CD4-positive, alpha-beta T cell treated with Interleukin-21 for 1 hour (primary cell): Measurements from ENCODE around the gene PI4KA.
"Not testable (repeated sequence)": the region's sequence is repeated elsewhere in the genome, so short reads cannot be mapped to it uniquely, and the experiment has no call there.

Experiments used
- DNase-seq: peaks from one replicate; pipeline ENCODE4 v3.0.0-alpha.2; 2020

Gene PI4KA

DNA sequence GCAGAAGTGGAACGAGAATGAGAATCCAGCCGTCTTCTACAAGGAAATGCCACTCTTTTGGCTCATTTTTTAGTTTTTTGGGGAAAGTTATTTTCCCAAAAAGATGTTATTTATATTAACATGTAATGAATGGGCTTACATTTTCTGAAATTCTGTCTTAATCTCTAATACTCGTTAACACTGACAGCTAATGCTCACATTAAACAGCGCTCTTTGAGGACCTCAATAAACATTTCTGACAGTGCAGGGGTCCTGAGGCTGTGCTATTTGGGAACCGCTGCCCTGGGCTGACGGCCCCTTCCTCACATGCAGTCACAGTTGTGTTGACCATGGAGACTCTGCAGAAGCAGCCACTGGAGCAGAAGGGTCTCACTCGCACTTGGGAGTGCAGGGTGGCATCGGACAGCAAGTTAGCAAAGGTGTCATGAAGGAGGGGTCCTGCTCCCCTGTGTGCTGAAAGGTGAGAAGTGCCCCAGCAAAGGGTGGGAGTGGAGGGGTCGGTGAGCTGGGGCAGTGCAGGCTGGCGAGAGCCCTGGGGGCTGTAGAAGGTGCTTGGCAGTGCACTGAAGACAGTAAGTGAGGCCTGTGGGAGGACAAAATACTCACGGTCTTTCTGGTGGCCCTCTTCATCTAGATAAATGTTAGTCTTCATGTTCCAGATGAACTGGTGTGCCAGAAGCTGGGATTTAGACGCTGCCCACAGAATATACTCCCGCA lies 137.8 kb downstream of the PI4KA start:
- DNase-seq, result no peak

DNA sequence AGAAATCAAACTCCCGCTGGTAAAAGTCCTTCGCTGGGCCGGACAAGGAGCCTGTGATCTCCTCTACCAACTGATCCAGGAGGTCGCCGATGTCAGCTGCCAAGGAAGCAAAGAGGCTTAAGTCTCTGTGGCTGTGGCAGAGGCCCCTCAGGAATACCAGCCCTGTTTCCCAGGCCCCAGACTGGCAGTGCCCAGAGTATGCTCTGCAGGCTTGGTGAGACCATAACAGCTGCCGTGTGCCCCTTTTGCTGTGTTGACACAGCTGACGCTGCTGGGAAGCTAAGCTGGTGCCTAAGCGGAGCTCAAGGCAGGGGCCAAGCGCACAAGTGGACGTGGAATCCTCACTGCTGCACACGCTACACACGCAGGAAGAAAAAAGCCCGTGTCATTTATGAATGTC lies 139.9 kb downstream of the PI4KA start:
- DNase-seq, result not testable (repeated sequence)

- DNase-seq, result not testable (repeated sequence)
Observed at GRCh38 chr22:20717981-20718380, 140.6 kb downstream of the PI4KA start.

DNA sequence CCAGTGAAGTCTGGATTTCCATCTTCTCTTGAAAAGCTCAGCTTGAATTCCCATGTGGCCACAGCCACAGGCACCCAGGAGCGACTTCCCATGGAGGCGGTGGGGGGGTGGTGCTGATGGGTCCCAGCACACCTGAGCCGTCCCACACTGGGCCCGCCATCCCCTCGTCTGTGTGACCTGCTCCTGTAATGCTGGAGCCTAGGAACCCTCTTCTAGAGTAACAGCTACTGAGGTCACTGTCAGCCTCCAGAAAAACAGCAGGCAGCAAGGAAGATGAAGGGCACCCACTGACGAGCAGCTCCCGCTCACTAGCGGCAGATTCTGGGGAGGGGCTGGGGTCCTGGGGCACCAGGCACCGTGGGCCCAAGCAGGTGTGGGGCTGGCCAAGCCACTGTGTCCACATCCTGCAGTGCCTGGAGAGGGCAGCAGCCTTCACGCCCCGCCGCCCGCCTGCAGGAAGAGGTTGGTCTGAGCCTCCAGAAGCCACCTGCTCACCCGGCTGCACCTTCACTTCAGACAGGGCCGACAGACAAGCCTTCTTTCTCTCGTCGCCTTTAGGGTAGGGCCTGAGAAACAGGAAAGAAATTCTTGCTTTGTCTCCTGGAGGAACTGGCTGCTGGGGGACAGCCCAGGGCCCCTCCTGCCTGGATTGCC lies 141.3 kb downstream of the PI4KA start:
- DNase-seq, result not testable (repeated sequence)

DNA sequence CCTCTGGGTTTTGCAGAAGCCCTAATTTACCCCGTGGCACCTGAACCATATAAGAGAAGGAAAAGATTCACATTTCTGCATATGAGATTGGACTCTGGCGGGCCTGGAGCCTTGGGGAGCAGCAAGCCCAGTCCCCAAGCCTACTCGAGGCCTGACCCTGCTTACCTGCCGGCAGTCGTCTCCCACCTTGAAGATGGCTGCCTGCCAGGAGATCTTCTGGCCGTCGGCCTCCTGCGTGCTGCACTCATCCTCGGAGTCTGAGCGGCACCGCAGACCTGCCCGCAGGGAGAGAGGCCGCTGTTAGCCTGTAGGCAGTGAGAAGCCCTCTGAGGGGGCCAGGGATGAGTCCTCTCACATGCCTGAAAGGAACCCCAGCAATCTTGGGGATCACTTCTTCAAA lies 145.5 kb downstream of the PI4KA start:
- not testable (repeated sequence) for DNase-seq

DNA sequence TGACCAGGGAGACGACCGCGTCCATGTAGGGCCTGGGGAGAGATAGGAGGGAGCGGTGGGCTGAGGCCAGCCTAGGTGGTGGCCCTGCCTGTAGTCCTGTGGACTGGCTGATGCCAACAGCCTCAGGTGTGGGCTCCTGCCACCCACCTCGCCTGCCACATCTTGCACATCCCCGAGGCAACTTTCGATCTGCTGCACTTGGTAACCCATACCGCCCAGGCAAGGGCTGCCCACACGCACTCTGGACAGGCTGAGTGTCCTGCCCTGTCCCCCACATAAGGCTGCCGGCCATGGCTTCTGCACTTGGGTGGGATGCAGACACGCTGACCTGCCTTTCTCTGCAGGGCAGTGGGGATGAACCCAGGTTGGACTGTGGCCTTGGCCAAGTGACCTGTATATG lies 148.6 kb downstream of the PI4KA start:
- DNase-seq, result not testable (repeated sequence)

DNA sequence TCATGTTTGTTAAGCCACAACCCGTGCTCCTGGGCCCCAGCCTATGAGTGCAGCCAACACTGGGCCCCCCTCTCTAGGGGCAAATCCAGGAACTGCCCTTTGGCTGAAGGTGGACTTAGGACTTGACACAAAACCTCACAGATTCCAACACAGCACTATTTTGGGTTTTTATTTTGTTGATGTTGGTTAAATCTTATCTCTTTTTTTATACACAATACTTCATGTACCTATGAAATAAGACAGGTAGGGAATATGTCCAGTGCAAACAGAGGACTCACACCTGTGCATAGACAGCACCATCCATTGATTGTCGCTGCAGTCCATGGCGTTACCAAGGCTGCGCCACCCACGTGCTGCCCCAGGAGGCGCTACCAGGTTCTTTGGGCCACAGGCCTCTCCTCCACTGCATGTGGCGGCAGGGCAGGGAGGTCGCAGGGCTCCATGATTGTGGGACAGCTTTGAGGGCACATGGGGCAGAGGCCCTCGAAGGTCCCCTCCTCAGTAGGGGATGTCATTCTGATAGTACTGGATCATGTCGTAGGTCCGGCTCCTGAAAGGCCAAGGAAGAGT lies 151.0 kb downstream of the PI4KA start:
- DNase-seq, result not testable (repeated sequence)

DNA sequence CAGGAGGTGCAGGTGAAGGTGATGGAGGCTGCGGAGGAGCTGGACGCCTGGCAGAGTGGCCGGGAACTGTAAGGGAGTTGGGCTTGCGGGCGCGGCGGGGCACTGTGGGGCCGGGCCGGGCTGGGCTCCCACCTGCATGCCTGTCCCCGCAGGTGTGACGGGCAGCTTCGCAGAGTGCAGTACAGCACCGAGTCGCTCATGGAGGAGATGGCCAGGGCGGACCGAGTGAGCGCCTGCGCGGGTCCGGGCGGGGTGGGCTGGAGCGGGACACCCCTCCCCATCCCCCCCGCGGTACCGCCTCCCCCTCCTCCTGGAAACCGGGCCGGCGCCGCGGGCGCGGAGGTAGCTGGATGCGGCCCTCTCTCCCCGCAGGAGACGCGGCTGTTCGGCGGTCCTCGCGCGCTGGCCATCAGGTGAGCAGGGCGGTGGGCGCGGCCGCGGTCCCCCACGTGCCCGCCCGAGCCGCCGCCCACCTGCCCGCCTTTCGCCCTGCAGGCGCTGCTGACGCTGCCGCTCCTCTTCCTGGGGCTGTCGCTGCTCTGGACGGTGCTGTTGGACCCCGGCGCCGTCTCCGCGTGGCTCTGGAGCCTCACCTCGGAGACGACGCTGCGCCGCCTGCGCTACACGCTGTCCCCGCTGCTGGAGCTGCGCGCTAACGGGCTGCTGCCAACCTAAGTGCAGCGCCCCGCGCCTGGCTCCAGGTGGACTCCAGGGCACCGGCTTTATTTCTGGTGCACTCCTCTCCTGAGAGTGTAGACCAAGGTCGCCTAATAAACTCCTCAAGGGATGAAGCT lies 154.6 kb downstream of the PI4KA start:
- peak; percentile 19 for DNase-seq

DNA sequence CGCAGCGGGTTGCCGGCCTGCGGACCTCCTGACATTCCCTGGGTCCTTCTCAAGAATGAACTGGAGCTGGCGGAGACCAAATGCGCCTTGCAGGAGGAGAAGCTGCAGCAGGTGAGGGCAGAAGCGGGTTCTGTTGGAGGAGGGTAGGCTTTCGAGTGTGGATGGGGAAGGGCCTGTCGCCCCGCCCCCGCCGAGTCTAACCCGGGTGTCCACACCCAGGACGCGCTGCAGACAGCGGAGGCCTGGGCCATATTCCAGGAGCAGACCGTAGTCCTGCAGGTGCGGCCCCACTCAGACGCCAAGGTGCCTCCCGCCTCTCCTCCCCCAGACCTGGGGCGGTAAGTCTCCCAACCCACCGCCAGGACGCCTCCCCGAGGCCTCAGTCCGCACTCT lies 155.2 kb downstream of the PI4KA start:
- not testable (repeated sequence) for DNase-seq

GRCh38 chr22:20702546-20703413 lies 155.8 kb downstream of the PI4KA start:
- DNase-seq, result peak; percentile 94

GRCh38 chr22:20702175-20702545 lies 156.5 kb downstream of the PI4KA start:
- peak; percentile 30 for DNase-seq

DNA sequence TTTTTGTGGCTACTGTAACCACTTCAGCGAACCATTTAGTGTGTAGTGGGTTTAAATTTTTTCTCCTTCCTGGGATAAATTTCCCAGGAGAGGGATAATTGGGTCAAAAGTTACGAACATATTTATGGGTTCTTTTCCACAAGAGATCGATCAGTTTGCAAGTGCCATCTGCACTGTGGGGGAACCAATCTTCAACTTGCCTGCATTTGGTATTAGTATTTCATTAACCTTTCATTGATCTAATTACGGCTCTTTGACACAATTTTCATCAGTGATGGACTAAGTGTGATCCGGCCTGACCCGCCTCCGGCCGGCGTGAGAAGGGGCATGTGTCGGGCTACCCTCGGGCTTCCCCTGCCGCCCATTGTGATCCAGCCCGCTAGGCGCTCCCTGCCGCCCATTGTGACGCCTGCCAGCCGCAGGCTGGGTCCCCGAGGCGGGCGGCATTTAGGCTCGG lies 156.9 kb downstream of the PI4KA start:
- peak; percentile 16 for DNase-seq

DNA sequence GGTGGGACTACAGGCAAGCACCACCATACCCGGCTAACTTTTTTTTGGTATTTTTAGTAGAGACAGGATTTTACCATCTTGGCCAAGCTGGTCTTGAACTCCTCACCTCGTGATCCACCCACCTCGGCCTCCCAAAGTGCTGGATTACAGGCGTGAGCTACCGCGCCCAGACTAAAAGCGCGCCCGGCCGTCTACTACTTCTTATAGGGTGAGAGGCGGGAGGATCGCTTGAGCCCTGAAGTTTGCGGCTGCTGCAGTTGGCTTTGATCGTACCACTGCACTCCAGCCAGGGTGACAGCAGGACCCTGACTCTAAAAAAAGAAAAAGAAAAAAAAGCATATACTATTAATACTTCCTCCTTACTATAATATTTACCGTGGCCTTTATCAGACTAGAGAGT lies 158.3 kb downstream of the PI4KA start:
- not testable (repeated sequence) for DNase-seq

DNA sequence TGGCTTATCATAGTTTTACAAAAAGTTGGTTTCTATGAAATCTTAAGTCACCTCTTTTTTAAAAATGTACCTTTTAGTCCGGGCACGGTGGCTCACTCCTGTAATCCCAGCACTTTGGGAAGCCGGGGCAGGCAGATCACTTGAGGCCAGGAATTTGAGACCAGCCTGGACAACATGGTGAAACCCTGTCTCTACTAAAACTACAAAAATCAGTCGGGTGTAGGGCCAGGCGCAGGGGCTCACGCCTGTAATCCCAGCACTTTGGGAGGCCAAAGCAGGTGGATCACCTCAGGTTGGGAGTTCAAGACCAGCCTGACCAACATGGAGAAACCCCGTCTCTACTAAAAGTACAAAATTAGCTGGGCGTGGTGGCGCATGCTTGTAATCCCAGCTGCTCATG lies 158.8 kb downstream of the PI4KA start:
- DNase-seq, result not testable (repeated sequence)

- DNase-seq, result peak; percentile 90
Observed at GRCh38 chr22:20697481-20698113, 161.0 kb downstream of the PI4KA start.

- DNase-seq, result not testable (repeated sequence)
Observed at GRCh38 chr22:20696056-20696455, 162.6 kb downstream of the PI4KA start.

GRCh38 chr22:20695205-20695604 lies 163.4 kb downstream of the PI4KA start:
- not testable (repeated sequence) for DNase-seq

DNA sequence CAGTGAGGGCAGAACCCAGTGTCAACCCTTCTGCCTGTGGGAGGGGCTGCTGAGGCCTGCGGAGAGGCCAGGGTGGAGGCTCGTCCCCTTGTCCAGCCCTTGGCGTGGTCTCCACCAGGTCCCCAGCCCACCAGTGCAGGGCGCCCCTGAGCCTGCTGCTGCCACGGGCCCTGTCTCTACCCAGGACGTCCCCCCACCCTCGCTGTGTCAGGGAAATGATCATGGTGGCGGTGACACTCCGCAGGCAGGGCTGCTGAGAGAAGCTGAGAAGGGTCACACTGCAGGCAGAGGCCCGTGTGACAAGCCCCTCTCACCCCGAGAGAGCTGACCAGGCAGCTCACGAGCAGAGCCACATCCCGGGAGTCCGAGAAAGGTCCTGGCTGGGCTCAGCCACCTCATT lies 164.4 kb downstream of the PI4KA start:
- not testable (repeated sequence) for DNase-seq

DNA sequence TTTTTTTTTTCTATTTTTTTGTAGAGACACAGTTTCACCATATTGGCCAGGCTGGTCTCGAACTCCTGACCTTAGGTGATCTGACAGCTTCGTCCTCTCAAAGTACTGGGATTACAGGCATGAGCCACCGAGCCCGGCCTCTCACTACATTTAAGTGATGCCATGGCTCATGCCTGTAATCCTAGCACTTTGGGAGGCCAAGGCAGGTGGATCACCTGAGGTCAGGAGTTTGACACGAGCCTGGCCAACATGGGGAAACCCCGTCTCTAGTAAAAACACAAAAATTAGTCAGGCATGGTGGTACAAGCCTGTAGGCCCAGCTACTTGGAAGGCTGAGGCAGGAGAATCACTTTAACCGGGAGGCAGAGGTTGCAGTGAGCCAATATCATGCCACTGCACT lies 165.7 kb downstream of the PI4KA start:
- not testable (repeated sequence) for DNase-seq

DNA sequence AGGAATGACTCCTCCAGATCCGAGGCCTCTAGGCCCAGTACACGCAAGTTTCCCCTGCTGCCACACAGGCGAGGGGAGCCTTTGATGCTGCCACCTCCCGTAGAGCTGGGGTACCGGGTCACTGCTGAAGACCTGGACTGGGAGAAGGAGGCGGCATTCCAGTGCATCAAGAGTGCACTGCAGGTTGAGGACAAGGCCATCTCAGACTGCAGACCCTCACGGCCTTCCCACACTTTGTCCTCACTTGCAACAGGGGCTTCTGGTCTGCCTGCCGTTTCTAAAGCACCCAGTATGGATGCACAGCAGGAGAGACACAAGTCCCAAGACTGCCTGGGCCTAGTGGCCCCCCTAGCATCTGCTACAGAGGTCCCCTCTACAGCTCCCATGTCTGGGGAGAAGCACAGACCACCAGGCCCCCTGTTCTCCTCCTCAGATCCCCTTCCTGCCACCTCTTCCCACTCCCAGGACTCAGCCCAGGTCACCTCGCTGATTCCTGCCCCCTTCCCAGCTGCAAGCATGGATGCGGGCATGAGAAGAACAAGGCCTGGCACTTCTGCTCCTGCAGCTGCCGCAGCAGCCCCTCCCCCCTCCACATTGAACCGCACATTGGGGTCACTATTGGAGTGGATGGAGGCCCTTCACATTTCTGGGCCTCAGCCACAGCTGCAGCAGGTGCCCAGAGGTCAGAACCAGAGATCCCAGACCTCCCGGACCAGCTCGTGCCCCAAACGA lies 167.9 kb downstream of the PI4KA start:
- not testable (repeated sequence) for DNase-seq
